Suprapubic skin (tissue), 4 donors: ENCODE measurements around the gene BCL11A. TPM values are rescaled to one million over a fixed set of nuclear protein-coding genes. Genes with fewer than 3 reads are reported as not detected.
A peak's percentile ranks its signal among the peaks of the same experiment; 100 is the strongest.

ENCODE experiments used
- DNase-seq, 2 donors: peaks; one replicate each; pipeline ENCODE4 v3.0.0-alpha.2; 2019; ENCODE audit warnings: low spot score in 2 of 2
- H3K27ac ChIP-seq: fragments of 200-600 bp; sonication (generic); one replicate; pipeline ENCODE4 v1.5.1; 2019
- H3K27me3 ChIP-seq: fragments of 200-600 bp; sonication (generic); one replicate; pipeline ENCODE4 v1.5.1; 2019
- H3K36me3 ChIP-seq: fragments of 200-600 bp; sonication (generic); one replicate; pipeline ENCODE4 v1.5.1; 2019
- H3K4me1 ChIP-seq: fragments of 200-600 bp; sonication (generic); one replicate; pipeline ENCODE4 v1.5.1; 2019
- H3K4me3 ChIP-seq: fragments of 200-600 bp; sonication (generic); one replicate; pipeline ENCODE4 v1.5.1; 2019; ENCODE audit warnings: mild to moderate bottlenecking
- H3K9me3 ChIP-seq: fragments of 200-600 bp; sonication (generic); one replicate; pipeline ENCODE4 v1.5.1; 2019
- EP300 ChIP-seq: sonication (generic); formaldehyde crosslinking; IDR thresholded peaks from one replicate; pipeline ENCODE4 v1.6.1; 2017; ENCODE audit warnings: antibody characterized with exemption
- POLR2A ChIP-seq, 2 donors: fragments of 450-650 bp; IDR thresholded peaks; one replicate each; pipeline ENCODE4 v1.6.1; 2017; ENCODE audit warnings: antibody characterized with exemption in 2 of 2, mild to moderate bottlenecking in 2 of 2, moderate library complexity in 2 of 2
- POLR2AphosphoS5 ChIP-seq, 3 donors: sonication (generic); formaldehyde crosslinking; IDR thresholded peaks; one replicate each; pipeline ENCODE4 v1.6.1; 2017; ENCODE audit warnings: antibody characterized with exemption in 3 of 3
- WGBS: methylation state at CpG from one replicate; pipeline ENCODE4 v1.1.5; 2018; 5-methylcytosine and 5-hydroxymethylcytosine counted together
- total RNA-seq, 4 donors: library from RNA; depleted of rRNA; stranded (reverse); fragments of >200 nt; gene quantifications; one replicate each; pipeline ENCODE4 v1.1.0, GENCODE V29; 2016
- TF ChIP-seq, protein P1 (sequence below), 2 donors: fragments of 200-600 bp in 1 of 2; fragments of 450-650 bp in 1 of 2; sonication (generic) in 1 of 2; IDR thresholded peaks; one replicate each; pipeline ENCODE4 v1.5.1; 2016 to 2019; ENCODE audit warnings: antibody characterized with exemption in 2 of 2, mild to moderate bottlenecking in 1 of 2, moderate library complexity in 1 of 2

Gene BCL11A
- total RNA-seq, 4 donors from 2014 or later: 67.1 to 222 (median 113) TPM

DNA sequence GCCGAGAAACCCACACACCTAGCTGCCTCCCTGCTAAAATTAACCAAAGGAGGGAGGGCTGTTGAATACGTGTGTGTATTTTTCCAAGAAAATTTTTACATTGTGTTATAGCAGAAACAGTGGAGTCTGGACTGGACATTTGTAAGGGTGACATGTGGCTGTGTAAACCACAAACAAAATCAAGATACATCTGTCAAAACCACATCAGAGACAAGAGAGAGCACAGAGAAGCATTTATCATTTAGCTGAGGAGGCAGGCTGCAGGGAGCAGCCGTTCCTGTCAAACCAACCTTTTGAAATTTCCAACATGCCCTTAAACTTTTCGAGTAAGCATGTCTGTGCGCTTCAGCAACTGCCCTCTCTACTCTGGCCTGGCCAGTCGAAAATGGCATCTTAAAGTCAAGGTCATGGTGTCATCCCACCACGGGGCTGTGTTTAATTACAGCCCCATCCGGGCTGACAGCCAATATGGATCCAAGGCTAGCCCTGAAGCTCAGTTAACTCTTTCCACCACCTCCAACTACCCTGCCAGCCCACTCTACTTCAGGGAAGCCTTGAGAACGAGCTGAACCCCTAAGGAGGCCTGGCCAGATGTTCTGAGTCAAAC is 8.4 kb downstream of the BCL11A start:
- peaks cover 37% of the 10 kb centered on the region for H3K27me3 ChIP-seq
- no peaks in the 10 kb centered on the region for H3K9me3 ChIP-seq
- H3K27ac ChIP-seq: peak overlapping the region; percentile 91
- no peaks in the 10 kb centered on the region for H3K36me3 ChIP-seq
- no peak overlapping the region for H3K4me3 ChIP-seq
- H3K4me1 ChIP-seq: peaks cover 61% of the 10 kb centered on the region
- WGBS: 36% methylated on average over 9 of the region's 9 CpGs
- DNase-seq: no peak
- TF ChIP-seq POLR2AphosphoS5 (IDR thresholded peaks at IDR 0.05) (no peak), POLR2A (IDR thresholded peaks at IDR 0.05) (no peak), EP300 (no peak)
- TF ChIP-seq, protein P1, sequence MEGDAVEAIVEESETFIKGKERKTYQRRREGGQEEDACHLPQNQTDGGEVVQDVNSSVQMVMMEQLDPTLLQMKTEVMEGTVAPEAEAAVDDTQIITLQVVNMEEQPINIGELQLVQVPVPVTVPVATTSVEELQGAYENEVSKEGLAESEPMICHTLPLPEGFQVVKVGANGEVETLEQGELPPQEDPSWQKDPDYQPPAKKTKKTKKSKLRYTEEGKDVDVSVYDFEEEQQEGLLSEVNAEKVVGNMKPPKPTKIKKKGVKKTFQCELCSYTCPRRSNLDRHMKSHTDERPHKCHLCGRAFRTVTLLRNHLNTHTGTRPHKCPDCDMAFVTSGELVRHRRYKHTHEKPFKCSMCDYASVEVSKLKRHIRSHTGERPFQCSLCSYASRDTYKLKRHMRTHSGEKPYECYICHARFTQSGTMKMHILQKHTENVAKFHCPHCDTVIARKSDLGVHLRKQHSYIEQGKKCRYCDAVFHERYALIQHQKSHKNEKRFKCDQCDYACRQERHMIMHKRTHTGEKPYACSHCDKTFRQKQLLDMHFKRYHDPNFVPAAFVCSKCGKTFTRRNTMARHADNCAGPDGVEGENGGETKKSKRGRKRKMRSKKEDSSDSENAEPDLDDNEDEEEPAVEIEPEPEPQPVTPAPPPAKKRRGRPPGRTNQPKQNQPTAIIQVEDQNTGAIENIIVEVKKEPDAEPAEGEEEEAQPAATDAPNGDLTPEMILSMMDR (IDR thresholded peaks at IDR 0.05): no peak

DNA sequence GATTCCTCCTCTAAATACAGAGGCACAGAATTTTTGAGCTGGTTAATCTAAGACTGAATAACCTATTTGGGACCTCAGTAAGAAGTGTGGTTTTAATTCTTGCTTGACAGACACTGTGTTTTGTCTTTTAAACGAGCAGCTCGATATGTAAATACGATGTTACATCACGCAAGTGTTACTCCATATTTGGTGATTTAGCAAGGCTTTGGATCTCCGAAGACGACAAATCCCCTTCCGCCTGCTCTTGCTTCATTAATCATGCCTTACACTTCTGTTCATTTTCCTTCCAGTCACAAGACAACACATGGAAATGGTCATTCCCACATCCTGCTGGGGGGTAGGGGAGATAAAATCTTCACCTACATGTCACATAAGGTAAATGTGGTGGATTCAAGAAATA is 9.4 kb downstream of the BCL11A start:
- peak overlapping the region; percentile 91 for H3K27ac ChIP-seq
- TF ChIP-seq EP300 (no peak), POLR2A (IDR thresholded peaks at IDR 0.05) (no peak), POLR2AphosphoS5 (IDR thresholded peaks at IDR 0.05) (no peak)
- TF ChIP-seq, protein P1 (IDR thresholded peaks at IDR 0.05): no peak
- H3K4me3 ChIP-seq: no peak overlapping the region
- H3K9me3 ChIP-seq: no peaks in the 10 kb centered on the region
- 53% methylated on average over 7 of the region's 7 CpGs for WGBS
- peaks cover 62% of the 10 kb centered on the region for H3K4me1 ChIP-seq
- peaks cover 30% of the 10 kb centered on the region for H3K27me3 ChIP-seq
- no peak for DNase-seq
- no peaks in the 10 kb centered on the region for H3K36me3 ChIP-seq

DNA sequence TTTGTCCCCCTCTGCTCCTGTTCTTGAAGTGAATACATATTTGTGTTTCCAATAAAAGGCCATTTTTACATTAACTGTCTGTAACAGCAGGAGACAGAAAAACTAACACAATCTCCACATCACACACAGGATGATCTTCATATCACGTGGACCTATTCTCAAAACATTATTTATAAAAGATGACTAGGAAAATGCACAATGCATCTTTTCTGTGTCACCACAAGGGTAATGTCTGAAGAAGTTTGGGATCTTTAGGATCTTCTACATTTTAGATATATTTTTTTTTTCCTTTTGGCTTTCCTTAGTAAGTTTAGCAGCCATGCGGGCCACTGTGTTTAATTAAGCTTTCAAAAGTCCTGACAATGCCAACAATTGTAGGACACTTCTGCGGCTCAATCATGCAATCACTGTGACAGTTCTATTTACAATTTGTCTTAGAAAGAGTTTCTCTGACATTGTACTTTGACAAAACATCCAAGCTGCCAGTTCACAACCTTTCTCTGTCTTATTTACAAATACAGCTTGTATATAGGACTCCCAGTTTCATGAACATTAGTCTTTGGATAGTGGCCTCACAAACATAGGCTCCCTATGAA is 12.3 kb downstream of the BCL11A start:
- TF ChIP-seq POLR2A (IDR thresholded peaks at IDR 0.05): no peak
- TF ChIP-seq EP300: no peak
- TF ChIP-seq, protein P1 (IDR thresholded peaks at IDR 0.05): no peak
- TF ChIP-seq POLR2AphosphoS5 (IDR thresholded peaks at IDR 0.05): no peak
- WGBS: 42% methylated on average over 3 of the region's 3 CpGs
- H3K4me1 ChIP-seq: peaks cover 74% of the 10 kb centered on the region

DNA sequence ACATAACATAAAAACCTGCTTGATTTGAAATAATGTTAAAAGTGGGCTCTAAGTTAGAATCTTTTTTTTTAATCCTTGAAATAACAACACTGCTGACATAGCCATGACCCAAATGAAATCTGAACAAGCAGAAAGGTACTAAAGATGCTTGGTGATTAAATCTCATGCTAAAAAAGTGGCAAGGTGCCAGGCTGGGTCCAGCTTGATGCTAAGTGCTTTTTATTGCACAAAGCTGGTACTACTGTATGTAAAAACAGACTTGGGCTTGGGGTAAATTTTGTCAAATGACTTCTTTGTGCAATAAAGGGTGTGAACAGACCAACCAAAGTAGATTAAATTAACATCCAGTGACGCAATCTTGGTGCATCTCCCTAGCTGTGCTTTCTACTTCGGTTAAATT is 13.4 kb downstream of the BCL11A start:
- peaks cover 76% of the 10 kb centered on the region for H3K4me1 ChIP-seq
- WGBS: 59% methylated on average over 2 of the region's 2 CpGs
- H3K27me3 ChIP-seq: peaks cover 11% of the 10 kb centered on the region
- no peaks in the 10 kb centered on the region for H3K9me3 ChIP-seq
- TF ChIP-seq EP300 (no peak), POLR2AphosphoS5 (IDR thresholded peaks at IDR 0.05) (no peak), POLR2A (IDR thresholded peaks at IDR 0.05) (no peak)
- no peak for DNase-seq
- H3K27ac ChIP-seq: no peak overlapping the region
- H3K36me3 ChIP-seq: no peaks in the 10 kb centered on the region
- H3K4me3 ChIP-seq: no peak overlapping the region

More for the DNA sequence above, 12.3 kb downstream of the BCL11A start:
- no peak overlapping the region for H3K4me3 ChIP-seq
- H3K27ac ChIP-seq: no peak overlapping the region
- H3K36me3 ChIP-seq: no peaks in the 10 kb centered on the region
- no peak for DNase-seq
- no peaks in the 10 kb centered on the region for H3K9me3 ChIP-seq
- peaks cover 6% of the 10 kb centered on the region for H3K27me3 ChIP-seq

DNA sequence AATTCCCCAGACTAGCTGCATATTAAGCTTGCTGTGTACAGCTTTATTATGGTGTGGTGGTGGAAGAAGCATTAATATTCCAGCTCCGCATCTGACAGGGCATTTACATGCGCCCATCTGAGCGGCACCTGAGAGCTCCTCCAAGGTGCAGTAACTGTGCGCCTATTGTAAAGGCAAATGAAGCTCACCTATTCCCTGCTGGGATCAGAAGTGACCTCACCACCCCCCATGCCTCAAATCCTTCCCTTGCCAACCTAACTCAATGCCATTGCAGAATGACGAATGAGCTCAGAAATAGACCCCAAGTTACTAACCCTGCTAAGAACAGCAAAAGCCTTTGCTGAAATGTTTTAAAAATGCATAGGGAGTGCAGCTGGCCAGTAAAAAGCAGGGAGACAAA is 14.3 kb downstream of the BCL11A start:
- no peaks in the 10 kb centered on the region for H3K9me3 ChIP-seq
- peak overlapping the region; percentile 56 for H3K27ac ChIP-seq
- no peak for DNase-seq
- TF ChIP-seq, protein P1 (IDR thresholded peaks at IDR 0.05): no peak
- TF ChIP-seq POLR2AphosphoS5 (IDR thresholded peaks at IDR 0.05) (no peak), EP300 (no peak), POLR2A (IDR thresholded peaks at IDR 0.05) (no peak)
- peaks cover 11% of the 10 kb centered on the region for H3K27me3 ChIP-seq
- no peak overlapping the region for H3K4me3 ChIP-seq
- no peaks in the 10 kb centered on the region for H3K36me3 ChIP-seq
- H3K4me1 ChIP-seq: peaks cover 82% of the 10 kb centered on the region
- WGBS: 56% methylated on average over 5 of the region's 5 CpGs
